HepG2 (cell line): Measurements from ENCODE around the gene AKR1C3. TPM values are rescaled to one million over a fixed set of nuclear protein-coding genes. Genes with fewer than 3 reads are reported as not detected.

ENCODE experiments used
- ATAC-seq: fragments of 200-7000 bp; cut with Tn5 transposase; 3 replicates; pipeline ENCODE4 v1.9.1; 2020; ENCODE audit warnings: mild to moderate bottlenecking, moderate library complexity
- BruUV-seq: library from RNA; stranded (reverse); fragments of 400-500 nt; replicated peaks from 2 replicates; lab custom pipeline; 2021; lab: Mats Ljungman, UMichigan
- CTCF ChIA-PET: fragments of 300-600 bp; formaldehyde crosslinking; extraction: SDS; loops from one replicate; lab custom pipeline; 2021; ENCODE audit warnings: low total read pairs, inconsistent platforms, low intra/inter-chr PET ratio; lab: Yijun Ruan, JAX
- POLR2A ChIA-PET: fragments of 350-600 bp; sonication (Branson Sonifier 250); formaldehyde crosslinking; loops from one replicate; lab custom pipeline; 2020; ENCODE audit warnings: antibody characterized with exemption, inconsistent platforms; lab: Yijun Ruan, JAX
- DNase-seq: peaks from one replicate; pipeline ENCODE4 v3.0.0-alpha.2; 2015; ENCODE audit warnings: low spot score
- FAIRE-seq: peaks from 3 replicates; lab custom pipeline; 2011; peaks lifted over from hg19 to GRCh38; lab: Jason Lieb, UNC
- H2AFZ ChIP-seq: one replicate; pipeline ENCODE4 v1.6.1; 2011; ENCODE audit warnings: low read length, inconsistent platforms
- H3K27ac ChIP-seq: fragments of 300-600 bp; 3 replicates; pipeline ENCODE4 v1.8.0; 2011; ENCODE audit warnings: mixed run types, mild to moderate bottlenecking, mixed read lengths, low read length, inconsistent platforms; ENCODE audit not compliant: insufficient read depth; ENCODE audit errors: extremely low read length
- H3K27me3 ChIP-seq, 2 experiments: fragments of 200-600 bp in 1 of 2; 2 replicates in 1 of 2; 3 replicates in 1 of 2; pipeline versions ENCODE4 v1.6.0 to v1.8.0; 2011; ENCODE audit warnings: low read length in 2 of 2, mild to moderate bottlenecking in 2 of 2, moderate library complexity in 2 of 2, inconsistent platforms in 1 of 2; ENCODE audit not compliant: insufficient read depth in 2 of 2, control insufficient read depth in 1 of 2
- H3K36me3 ChIP-seq, 2 experiments: fragments of 200-600 bp in 1 of 2; replicated peaks in 1 of 2; 2 replicates in 1 of 2; 3 replicates in 1 of 2; pipeline versions ENCODE4 v1.5.1 to v1.8.0; 2011; ENCODE audit warnings: low read length in 2 of 2, inconsistent platforms in 1 of 2; ENCODE audit not compliant: insufficient read depth in 2 of 2, control insufficient read depth in 1 of 2
- H3K4me1 ChIP-seq: 2 replicates; pipeline ENCODE4 v1.5.1; 2012; ENCODE audit warnings: low read length, inconsistent platforms; ENCODE audit not compliant: insufficient read depth
- H3K4me2 ChIP-seq: 2 replicates; pipeline ENCODE4 v1.6.0; 2011; ENCODE audit warnings: low read depth, low read length, inconsistent platforms
- H3K4me3 ChIP-seq, 3 experiments: fragments of 200-600 bp in 1 of 3; sonication (generic), shearing (Covaris generic) in 1 of 3; replicated peaks in 1 of 3; 2 replicates each; pipeline ENCODE4 v1.5.1; 2011 to 2016; ENCODE audit warnings: low read length in 3 of 3, inconsistent platforms in 2 of 3, low read depth in 2 of 3, mild to moderate bottlenecking in 2 of 3, control low read depth in 1 of 3, mixed read lengths in 1 of 3; ENCODE audit not compliant: insufficient read depth in 1 of 3
- H3K79me2 ChIP-seq: one replicate; pipeline ENCODE4 v1.6.1; 2011; ENCODE audit warnings: low read length, inconsistent platforms; ENCODE audit not compliant: insufficient read depth
- H3K9ac ChIP-seq: 2 replicates; pipeline ENCODE4 v1.6.0; 2011; ENCODE audit warnings: mild to moderate bottlenecking, low read depth, low read length, inconsistent platforms; ENCODE audit not compliant: insufficient read depth
- H3K9me3 ChIP-seq: 2 replicates; pipeline ENCODE4 v1.5.1; 2012; ENCODE audit warnings: mild to moderate bottlenecking, low read length
- H4K20me1 ChIP-seq: 2 replicates; pipeline ENCODE4 v1.6.0; 2011; ENCODE audit warnings: inconsistent platforms, mild to moderate bottlenecking, low read length, moderate library complexity; ENCODE audit not compliant: insufficient read depth
- GABPA ChIP-seq, 2 experiments: IDR thresholded peaks; 2 replicates each; pipeline ENCODE4 v1.6.1; 2011 to 2016; ENCODE audit warnings: low read depth in 2 of 2, low read length in 1 of 2, missing biosample characterization in 1 of 2, missing genetic modification characterization in 1 of 2
- TGIF2 ChIP-seq: IDR thresholded peaks from 2 replicates; pipeline ENCODE4 v1.6.1; 2016; ENCODE audit warnings: control low read depth, missing compliant biosample characterization
- ZKSCAN5 ChIP-seq: sonication (generic); formaldehyde crosslinking; IDR thresholded peaks from 2 replicates; pipeline ENCODE4 v1.5.1; 2020; ENCODE audit warnings: mild to moderate bottlenecking, missing genetic modification reagents
- ZNF460 ChIP-seq: sonication (generic); formaldehyde crosslinking; IDR thresholded peaks from 2 replicates; pipeline ENCODE4 v1.5.1; 2020; ENCODE audit warnings: missing genetic modification reagents, mild to moderate bottlenecking, borderline replicate concordance
- ZNF724P ChIP-seq: sonication (generic); formaldehyde crosslinking; IDR thresholded peaks from 2 replicates; pipeline ENCODE4 v1.8.0; 2022; ENCODE audit warnings: missing genetic modification reagents, borderline replicate concordance
- WGBS: methylation state at CpG from one replicate; pipeline ENCODE4 v1.1.6; 2017; ENCODE audit warnings: low lambda C conversion rate; 5-methylcytosine and 5-hydroxymethylcytosine counted together
- in situ Hi-C: cut with HindIII; loops from 2 replicates; pipeline ENCODE4 v1.10.0; 2017; ENCODE audit warnings: low pct_unique_long_range_greater_than_20kb; ENCODE audit not compliant: extremely low pct_ligation_motif_present
- intact Hi-C: fragments of 100-400 bp; cut with micrococcal nuclease; formaldehyde crosslinking; loops from one replicate; pipeline ENCODE4 v1.10.0; 2022; ENCODE audit not compliant: unreplicated experiment
- polyA plus RNA-seq, 8 experiments: library from polyadenylated mRNA; depleted of rRNA in 3 of 8; stranded (reverse) in 7 of 8; unstranded in 1 of 8; fragments of >200 nt; fragmentation: Illumina TruSeq in 4 of 8; extraction: Trizol in 4 of 8; gene quantifications; 2 replicates each; pipeline versions ENCODE4 v1.2.1 to v1.2.3, GENCODE V29; 2011 to 2016; ENCODE audit warnings: low read depth in 4 of 8, missing spikeins in 1 of 8, mixed read lengths in 1 of 8; ENCODE audit not compliant: insufficient read depth in 1 of 8
- total RNA-seq, 5 experiments: library from RNA; depleted of rRNA; stranded (reverse); fragments of >200 nt; fragmentation: Illumina TruSeq; extraction: Trizol; gene quantifications; 2 replicates each; pipeline ENCODE4 v1.2.3, GENCODE V29; 2016; ENCODE audit warnings: low read depth in 1 of 5
- TF ChIP-seq, protein P1 (sequence below): sonication (generic); formaldehyde crosslinking; IDR thresholded peaks from 2 replicates; pipeline ENCODE4 v1.8.1; 2022; ENCODE audit warnings: mild to moderate bottlenecking, missing genetic modification reagents
- TF ChIP-seq, protein P2 (sequence below), 2 experiments: sonication (generic) in 1 of 2; formaldehyde crosslinking in 1 of 2; IDR thresholded peaks; 2 replicates each; pipeline versions ENCODE4 v1.4.0 to v1.6.1; 2016 to 2020; ENCODE audit warnings: borderline replicate concordance in 1 of 2, low read depth in 1 of 2, mild to moderate bottlenecking in 1 of 2, missing genetic modification reagents in 1 of 2
- TF ChIP-seq, protein P3 (sequence below): sonication (generic); formaldehyde crosslinking; IDR thresholded peaks from 2 replicates; pipeline ENCODE4 v1.9.0; 2021; ENCODE audit warnings: missing genetic modification reagents, borderline replicate concordance
- TF ChIP-seq, protein P4 (sequence below): sonication (generic); IDR thresholded peaks from 2 replicates; pipeline ENCODE4 v1.6.1; 2016; ENCODE audit warnings: low read depth, borderline replicate concordance

AKR1C3 gene
- total and polyA plus RNA-seq, 2 of the 13 experiments (the other 11 are each of a cell fraction or from before 2014, with no cell fraction given): 368 to 532 TPM

DNA sequence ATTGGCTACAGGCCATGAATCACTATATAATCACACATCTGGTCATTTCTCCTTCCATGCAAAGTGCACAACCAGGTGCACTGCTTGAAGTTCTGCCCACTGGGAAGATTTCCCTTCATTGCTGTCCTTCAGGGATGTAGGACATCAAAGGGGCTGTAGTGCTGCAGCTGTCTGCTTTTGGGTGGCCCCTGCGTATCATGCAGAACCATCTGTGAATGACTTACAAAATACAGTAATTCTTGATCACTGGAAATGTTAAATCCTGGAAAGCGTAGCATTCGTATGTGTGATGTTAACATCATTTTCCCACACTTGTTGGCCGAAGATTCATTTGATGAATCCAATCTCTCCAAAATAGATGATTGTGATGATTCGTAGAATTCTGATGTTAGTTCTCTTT, 22.4 kb downstream of the AKR1C3 start:
- intact Hi-C loops: no loop called here
- no peak overlapping the region for H3K9ac ChIP-seq
- in situ Hi-C loops: no loop called here
- BruUV-seq: no TSS peak
- FAIRE-seq (no peak), ATAC-seq (no peak), DNase-seq (no peak)
- ChIA-PET POLR2A (no interaction called here), CTCF (no interaction called here)
- no peak overlapping the region for H3K27ac ChIP-seq
- H3K4me3 ChIP-seq: no peak overlapping the region
- no peaks in the 10 kb centered on the region for H3K36me3 ChIP-seq
- H3K27me3 ChIP-seq: no peaks in the 10 kb centered on the region; a peak in 1 of 5 replicates
- H2AFZ ChIP-seq: no peak overlapping the region
- TF ChIP-seq, protein P1, sequence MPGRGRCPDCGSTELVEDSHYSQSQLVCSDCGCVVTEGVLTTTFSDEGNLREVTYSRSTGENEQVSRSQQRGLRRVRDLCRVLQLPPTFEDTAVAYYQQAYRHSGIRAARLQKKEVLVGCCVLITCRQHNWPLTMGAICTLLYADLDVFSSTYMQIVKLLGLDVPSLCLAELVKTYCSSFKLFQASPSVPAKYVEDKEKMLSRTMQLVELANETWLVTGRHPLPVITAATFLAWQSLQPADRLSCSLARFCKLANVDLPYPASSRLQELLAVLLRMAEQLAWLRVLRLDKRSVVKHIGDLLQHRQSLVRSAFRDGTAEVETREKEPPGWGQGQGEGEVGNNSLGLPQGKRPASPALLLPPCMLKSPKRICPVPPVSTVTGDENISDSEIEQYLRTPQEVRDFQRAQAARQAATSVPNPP (CRISPR knock-in tag): no peak
- TF ChIP-seq, protein P2, sequence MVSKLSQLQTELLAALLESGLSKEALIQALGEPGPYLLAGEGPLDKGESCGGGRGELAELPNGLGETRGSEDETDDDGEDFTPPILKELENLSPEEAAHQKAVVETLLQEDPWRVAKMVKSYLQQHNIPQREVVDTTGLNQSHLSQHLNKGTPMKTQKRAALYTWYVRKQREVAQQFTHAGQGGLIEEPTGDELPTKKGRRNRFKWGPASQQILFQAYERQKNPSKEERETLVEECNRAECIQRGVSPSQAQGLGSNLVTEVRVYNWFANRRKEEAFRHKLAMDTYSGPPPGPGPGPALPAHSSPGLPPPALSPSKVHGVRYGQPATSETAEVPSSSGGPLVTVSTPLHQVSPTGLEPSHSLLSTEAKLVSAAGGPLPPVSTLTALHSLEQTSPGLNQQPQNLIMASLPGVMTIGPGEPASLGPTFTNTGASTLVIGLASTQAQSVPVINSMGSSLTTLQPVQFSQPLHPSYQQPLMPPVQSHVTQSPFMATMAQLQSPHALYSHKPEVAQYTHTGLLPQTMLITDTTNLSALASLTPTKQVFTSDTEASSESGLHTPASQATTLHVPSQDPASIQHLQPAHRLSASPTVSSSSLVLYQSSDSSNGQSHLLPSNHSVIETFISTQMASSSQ (IDR thresholded peaks at IDR 0.05; ENCODE audit: low read depth): no peak
- TF ChIP-seq, protein P2 (CRISPR knock-in tag; IDR thresholded peaks at IDR 0.05; ENCODE audit: borderline replicate concordance): no peak
- TF ChIP-seq, protein P3, sequence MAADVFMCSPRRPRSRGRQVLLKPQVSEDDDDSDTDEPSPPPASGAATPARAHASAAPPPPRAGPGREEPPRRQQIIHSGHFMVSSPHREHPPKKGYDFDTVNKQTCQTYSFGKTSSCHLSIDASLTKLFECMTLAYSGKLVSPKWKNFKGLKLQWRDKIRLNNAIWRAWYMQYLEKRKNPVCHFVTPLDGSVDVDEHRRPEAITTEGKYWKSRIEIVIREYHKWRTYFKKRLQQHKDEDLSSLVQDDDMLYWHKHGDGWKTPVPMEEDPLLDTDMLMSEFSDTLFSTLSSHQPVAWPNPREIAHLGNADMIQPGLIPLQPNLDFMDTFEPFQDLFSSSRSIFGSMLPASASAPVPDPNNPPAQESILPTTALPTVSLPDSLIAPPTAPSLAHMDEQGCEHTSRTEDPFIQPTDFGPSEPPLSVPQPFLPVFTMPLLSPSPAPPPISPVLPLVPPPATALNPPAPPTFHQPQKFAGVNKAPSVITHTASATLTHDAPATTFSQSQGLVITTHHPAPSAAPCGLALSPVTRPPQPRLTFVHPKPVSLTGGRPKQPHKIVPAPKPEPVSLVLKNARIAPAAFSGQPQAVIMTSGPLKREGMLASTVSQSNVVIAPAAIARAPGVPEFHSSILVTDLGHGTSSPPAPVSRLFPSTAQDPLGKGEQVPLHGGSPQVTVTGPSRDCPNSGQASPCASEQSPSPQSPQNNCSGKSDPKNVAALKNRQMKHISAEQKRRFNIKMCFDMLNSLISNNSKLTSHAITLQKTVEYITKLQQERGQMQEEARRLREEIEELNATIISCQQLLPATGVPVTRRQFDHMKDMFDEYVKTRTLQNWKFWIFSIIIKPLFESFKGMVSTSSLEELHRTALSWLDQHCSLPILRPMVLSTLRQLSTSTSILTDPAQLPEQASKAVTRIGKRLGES: no peak
- TF ChIP-seq, protein P4, sequence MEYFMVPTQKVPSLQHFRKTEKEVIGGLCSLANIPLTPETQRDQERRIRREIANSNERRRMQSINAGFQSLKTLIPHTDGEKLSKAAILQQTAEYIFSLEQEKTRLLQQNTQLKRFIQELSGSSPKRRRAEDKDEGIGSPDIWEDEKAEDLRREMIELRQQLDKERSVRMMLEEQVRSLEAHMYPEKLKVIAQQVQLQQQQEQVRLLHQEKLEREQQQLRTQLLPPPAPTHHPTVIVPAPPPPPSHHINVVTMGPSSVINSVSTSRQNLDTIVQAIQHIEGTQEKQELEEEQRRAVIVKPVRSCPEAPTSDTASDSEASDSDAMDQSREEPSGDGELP: no peak
- TF ChIP-seq TGIF2 (CRISPR knock-in tag) (no peak), ZKSCAN5 (CRISPR knock-in tag) (no peak), GABPA (IDR thresholded peaks at IDR 0.05; ENCODE audit: low read depth, low read length) (no peak), GABPA (CRISPR knock-in tag; IDR thresholded peaks at IDR 0.05; ENCODE audit: low read depth) (no peak), ZNF460 (CRISPR knock-in tag) (no peak), ZNF724P (no peak)
- no peaks in the 10 kb centered on the region for H4K20me1 ChIP-seq
- H3K9me3 ChIP-seq: peaks cover 27% of the 10 kb centered on the region
- 95% methylated on average over 5 of the region's 5 CpGs for WGBS
- H3K79me2 ChIP-seq: no peaks in the 10 kb centered on the region
- H3K4me2 ChIP-seq: no peak overlapping the region
- peaks cover 10% of the 10 kb centered on the region for H3K4me1 ChIP-seq
